HS-27A (cell line): ENCODE results near the gene SEC61B.
"Not testable (repeated sequence)": the region's sequence is repeated elsewhere in the genome, so short reads cannot be mapped to it uniquely, and the experiment has no call there.

Source experiments
- DNase-seq: peaks from one replicate; pipeline ENCODE4 v3.0.0-alpha.2; 2012; ENCODE audit warnings: low read depth, missing footprints

Gene SEC61B

DNA sequence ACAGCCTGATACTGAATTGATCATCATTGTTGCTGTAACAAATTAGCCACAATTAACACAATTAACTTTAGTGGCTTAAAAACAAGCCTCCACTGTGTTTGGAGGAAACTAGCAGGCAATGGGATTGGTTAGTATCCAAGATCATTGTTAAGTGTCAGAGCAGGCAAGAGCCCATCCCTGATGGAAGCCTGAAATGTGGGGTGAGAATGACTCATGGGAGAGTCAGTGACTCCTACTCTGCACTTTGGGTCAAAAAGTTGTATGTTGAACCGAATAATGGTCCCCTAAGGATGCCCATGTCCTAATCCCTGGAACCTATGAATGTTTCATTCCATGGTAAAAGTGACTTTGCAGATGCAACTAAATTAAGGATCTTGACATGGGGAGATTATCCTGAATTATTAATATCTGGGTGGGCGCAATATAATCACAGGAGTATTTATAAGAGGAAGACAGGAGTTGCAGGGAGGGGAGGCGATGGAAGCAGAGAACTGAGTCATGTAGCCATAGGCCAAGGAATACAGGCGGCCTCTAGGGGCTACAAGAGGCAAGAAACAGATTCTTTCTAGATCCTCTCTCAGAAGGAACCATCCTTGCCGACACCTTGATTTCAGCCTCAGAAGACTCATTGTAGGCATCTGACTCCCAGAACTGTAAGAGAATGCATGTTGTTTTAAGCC lies 29.2 kb upstream of the SEC61B start:
- no peak for DNase-seq

DNA sequence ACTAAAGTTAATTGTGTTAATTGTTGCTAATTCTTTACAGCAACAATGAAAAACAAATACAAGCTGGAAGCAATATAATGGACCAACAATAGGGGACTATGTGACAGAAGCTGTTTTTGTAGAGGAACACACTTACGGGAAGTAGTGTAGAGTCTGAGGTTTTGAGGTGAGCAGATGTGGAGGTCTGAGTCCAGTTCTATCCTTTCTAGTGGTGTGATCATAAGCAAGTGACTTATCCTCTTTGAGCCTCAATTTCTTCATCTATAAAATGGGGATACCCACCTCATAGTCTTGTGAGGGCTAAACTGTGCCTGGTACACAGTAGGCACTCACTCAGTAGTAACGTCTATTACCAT lies 28.6 kb upstream of the SEC61B start:
- no peak for DNase-seq

DNA sequence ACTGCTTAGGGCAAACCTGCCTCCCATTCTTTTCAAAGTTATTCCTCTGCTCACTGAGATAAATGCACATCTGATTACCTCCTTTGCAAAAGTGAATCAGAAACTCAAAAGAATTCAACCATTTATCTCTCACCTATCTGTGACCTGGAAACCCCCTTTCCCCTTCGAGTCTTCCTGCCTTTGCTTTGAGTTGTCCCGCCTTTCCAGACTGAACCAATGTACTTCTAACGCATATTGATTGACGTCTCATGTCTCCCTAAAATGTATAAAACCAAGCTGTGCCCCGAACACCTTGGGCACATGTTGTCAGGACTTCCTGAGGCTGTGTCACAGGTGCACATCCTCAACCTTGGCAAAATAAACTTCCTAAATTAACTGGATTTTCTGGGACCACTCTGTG lies 25.6 kb upstream of the SEC61B start:
- not testable (repeated sequence) for DNase-seq

DNA sequence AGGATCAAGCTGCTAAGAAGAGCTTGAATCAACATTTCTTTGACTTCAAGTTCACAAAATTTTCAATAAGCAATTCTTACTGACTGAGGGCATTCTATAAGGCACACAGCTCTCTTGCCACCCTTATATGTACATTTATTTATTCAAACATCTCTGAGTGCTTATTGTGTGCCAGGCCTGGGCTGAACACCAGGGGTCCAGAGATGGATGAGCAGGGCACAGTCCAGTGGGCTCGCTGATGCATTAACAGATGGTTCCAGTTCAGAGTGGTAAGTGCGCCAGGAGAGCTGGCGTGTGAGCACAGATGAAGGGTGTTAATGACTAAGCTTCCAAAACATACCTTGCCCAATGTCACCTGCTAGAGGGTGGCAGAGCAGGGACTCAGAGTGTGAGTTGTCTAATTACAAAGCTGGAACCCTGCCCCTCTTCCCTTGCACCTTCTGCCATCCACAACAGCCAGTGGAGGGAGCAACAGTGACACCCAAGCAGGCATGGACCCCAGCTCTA lies 24.9 kb upstream of the SEC61B start:
- no peak for DNase-seq

DNA sequence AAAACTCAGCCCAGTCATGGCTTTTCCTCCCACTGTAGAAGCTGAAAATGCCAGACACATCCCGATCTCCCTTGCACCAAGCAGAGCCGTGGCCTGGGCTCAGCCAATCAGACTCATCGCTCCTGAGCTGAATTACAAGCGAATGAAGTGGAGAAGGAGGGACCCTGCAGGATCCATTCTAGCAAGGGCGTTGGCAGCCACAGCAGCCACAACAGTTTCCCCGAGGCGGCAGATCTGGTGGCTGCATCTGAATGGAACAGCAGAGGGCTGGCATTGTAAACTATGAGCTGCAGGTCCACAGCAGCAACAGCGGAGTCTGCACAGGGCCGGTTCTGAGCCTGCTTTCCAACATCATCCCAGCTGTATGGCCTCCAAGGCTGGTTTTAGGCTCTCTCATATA lies 24.1 kb upstream of the SEC61B start:
- no peak for DNase-seq

- no peak for DNase-seq
Measured at GRCh38 chr9:99199938-99200539, 22.0 kb upstream of the SEC61B start.

GRCh38 chr9:99201603-99202002 lies 20.5 kb upstream of the SEC61B start:
- DNase-seq: no peak

DNA sequence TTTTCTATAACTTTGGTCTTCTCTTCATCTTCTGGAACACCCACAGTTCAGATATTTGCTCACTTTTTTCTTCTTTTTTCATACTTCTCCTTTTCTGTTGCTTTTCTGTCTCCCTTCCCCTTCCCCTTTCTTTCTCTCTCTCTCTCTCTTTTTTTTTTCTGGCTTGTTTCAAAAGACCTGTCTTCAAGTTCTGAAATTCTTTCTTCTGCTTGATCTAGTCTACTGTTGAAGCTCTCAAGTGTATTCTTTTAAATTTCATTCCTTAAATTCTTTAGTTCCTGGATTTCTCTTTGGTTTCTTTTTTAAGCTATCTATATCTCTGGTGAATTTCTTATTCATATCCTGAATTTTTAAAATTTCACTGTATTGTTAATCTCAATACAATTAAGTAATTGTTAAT lies 11.5 kb upstream of the SEC61B start:
- DNase-seq: no peak

DNA sequence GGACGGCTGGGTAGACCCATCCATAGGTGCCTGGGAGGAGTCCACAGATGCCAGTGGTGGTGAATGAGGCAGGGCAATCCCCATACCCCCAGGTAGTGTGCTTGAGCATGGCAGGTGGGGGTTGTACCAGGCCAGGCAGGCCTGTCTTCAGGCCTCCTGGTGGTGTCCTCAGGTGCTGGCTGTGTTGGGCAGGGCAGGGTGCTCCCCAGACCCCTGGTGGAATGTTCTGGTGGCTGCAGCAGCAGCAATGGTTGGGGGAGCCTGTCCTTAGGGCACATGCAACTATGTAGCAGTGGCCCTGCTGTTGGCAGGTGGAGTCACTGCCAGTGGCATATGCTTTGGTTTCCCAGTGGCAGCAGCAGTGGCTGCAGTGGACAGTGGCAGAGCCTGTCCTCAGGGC lies 10.3 kb upstream of the SEC61B start:
- DNase-seq: no peak

DNA sequence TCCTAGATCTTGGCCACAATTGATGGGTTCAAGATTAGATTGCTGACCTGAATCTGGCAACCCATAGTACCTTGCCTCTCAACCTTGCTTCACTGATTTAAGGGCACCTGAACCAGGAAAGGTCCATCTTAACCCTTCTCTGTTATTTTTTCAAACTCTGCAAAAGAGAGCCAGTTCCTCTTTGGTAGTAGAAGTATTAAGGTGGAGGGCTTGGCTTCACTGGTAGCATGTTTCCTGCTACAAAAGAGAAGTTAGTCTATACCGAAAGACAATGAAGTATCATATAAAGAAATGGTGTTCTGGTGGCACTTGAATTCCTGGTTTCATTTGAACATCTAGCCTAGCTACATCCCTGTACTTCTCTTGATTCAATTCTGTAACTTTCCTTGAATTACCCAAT lies 8.9 kb upstream of the SEC61B start:
- no peak for DNase-seq

GRCh38 chr9:99216073-99216472 lies 6.0 kb upstream of the SEC61B start:
- DNase-seq: no peak

GRCh38 chr9:99220011-99220410 lies 2.1 kb upstream of the SEC61B start:
- DNase-seq: no peak

DNA sequence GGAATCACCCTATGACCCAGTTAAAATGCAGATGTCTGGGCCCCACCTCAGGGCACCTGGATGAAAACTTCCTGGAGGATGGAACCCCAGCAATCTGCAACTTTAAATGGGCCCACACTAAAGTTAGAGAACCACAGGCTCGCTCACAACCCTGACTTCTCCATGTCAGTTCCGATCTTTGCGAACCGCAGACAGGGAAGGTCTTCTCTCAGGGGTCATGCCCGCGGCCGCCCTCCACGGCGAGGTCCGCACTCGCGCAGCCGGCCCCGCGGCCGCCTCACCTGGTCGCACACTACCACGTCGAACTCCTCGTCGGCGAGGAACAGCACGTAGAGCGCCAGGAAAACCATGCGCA lies 839 bp upstream of the SEC61B start:
- DNase-seq: no peak

DNA sequence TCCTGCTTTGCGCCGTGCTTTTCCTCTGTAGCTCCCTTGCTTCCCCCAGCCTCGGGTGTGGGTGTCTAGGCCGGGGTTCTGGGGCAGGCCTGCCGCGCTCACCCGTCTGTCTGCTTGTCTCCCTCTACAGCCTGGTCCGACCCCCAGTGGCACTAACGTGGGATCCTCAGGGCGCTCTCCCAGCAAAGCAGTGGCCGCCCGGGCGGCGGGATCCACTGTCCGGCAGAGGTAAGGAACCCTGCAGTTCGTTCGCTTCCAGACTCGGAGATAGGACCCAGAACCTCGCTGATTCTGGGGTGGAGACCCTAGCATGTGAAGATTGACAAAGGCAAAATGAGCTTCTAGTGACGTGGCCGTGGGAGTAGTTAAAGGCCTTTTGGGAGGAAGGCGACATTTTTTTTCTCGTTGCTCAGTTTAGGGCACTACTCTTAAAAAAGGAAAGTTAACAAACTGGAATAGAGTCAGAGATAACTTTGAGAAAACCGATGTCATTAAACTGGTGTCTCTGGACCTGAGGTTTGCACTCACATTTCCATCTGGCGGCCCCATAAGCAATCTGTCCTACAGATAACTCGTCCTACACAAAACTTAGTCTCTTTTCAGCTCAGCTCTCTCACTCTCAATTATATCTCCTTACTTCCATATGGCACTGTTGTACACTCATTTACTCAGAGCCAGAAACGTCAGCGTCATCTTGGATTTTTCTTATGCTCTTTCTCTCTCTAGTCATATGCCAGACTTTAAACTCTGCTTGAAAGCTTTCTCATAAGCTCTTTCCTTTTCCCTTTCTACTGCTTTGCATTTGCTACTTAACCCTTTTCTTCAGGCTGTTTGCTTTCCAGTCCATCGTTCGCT lies 561 bp downstream of the SEC61B start:
- DNase-seq: peak; percentile 3

DNA sequence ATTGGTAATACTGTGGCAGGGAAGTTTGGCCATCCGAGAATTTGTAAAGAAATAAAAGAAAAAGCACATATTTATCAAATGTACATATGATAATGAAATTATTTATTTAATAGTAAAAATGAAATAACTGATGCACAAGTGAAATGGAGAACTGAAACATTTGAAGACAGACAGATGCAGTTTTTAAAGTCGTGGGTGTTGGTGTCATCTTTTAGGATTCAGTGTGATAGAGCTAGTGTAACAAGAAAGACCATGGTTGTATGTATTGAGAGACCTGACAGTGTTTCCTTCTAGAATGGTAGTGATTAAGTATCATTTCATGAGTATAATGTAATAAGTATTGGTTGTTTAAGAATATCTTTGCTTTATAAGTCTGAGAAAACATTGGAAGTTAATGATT lies 2.4 kb downstream of the SEC61B start:
- DNase-seq: no peak

DNA sequence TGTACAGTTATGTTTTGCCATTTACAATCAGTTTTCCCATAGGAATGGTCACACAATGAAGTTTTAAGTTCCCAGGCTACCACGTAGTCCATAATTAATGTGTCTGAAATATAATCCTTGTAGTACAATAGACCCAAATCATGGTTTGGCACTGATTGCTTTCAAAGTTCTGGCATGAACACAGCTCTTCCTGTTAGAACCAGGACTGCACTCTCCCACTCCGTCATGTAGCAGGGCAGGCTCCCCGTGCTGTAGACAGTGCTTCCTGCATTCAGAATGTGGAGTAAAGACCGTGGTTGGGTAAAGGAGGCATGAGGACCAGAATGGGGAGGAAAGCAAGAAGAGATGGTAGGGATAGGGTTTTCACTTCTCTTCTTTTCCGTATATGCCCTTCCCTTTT lies 4.0 kb downstream of the SEC61B start:
- no peak for DNase-seq

- no peak for DNase-seq
Measured at GRCh38 chr9:99230206-99230605, 8.1 kb downstream of the SEC61B start.

DNA sequence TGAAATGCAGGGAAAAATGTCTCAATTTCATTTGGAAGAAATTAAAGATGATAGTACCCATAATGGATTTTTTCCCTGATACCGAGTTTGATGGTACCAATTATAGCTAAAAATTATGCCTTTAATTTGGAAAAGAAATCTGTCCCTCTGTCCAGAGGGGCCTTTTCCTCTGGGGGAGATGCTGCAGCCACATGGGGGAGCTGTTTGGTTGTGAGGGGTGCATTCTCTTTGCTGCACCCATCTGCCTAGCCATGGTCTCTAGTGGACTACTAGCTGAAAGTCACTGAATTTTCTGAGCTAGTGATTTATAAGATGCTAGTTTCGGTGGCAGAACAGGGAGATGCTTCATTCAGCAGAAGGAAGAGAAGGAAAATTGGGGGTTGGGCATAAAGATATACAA lies 9.6 kb downstream of the SEC61B start:
- DNase-seq: no peak

- DNase-seq: no peak
Measured at GRCh38 chr9:99234618-99235017, 12.5 kb downstream of the SEC61B start.

DNA sequence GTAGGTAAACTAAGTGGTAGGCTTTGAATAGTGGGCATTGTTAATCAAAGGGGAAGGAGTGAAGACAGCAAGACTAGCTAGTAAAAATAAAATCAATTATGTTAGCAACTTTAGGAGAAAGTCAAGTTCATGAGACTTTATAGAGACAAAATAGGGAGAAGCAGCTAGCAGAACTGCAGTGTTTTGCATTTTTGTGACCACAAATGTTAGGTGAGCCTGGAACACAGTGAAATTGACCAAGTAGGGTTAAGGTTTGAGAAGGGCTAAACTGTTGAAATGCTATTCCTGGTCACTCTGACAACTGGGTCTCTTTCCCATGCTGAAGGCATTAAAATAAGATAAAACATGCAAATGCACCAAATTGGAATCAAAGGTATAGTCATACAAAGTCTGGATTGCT lies 13.0 kb downstream of the SEC61B start:
- DNase-seq: no peak

DNA sequence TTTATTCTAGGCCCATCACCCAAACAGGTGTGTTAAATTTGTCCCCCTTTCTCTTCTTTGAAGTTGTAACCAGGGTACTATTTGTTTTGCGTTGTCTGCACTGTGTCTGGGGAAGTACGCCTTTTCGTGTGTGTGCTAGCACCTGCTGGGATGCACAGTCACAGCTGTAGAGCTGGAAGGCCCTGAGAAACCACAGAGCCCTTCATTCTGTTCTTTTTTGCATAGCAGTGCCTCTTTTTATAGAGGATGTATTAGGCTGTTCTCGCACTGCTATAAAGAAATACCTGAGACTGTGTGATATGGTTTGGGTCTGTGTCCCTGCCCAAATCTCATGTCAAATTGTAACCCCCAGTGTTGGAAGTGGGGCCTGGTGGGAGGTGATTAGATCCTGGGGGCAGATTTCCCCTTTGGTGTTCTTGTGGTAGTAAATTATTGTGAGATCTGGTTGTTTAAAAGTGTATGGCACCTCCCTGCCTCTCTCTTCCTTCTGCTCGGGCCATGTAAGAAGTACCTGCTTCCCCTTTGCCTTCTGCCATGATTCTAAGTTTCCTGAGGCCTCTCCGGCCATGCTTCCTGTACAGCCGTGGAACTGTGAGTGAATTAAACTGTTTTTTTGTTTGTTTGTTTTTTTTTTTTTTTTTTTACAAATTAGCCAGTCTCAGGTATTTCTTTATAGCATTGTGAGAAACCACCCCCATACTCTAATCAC lies 14.0 kb downstream of the SEC61B start:
- DNase-seq: no peak

DNA sequence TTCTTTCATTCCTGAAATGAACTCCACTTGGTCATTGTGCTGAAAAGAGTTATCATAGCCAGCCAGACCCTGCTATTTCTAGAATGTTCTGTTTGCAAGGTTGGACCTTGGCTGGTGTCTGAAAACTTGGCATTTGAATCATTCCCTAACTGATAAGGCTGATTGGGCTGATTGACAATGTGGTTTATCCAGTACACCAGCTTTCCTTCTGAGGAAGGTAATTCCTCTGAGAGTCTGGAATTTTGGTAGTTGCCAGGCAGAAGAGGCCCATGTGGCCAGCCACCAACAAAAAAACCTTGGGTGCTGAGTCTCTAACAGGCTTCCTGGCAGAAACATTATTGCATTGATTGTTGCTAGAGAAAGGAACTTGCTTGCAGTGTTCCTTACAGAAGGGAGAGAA lies 15.3 kb downstream of the SEC61B start:
- DNase-seq: no peak

DNA sequence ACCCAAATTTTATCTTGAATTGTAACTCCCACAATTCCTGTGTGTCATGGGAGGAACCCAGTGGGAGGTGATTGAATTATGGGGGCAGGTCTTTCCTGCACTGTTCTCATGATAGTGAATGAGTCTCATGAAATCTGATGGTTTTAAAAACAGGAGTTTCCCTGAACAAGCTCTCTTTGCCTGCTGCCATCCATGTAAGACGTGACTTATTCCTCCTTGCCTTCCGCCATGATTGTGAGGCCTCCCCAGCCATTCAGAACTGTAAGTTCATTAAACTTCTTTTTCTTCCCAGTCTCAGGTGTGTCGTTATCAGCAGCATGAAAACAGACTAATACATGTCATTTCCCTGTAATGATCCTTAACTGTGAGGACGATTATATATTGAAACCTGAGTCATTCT lies 15.8 kb downstream of the SEC61B start:
- not testable (repeated sequence) for DNase-seq
